GM12878 (cell line): ENCODE data around the gene CDX1. TPM values are rescaled to one million over a fixed set of nuclear protein-coding genes. Genes with fewer than 3 reads are reported as not detected.

Source experiments
- ATAC-seq: fragments of 200-7000 bp; cut with Tn5 transposase; 3 replicates; pipeline ENCODE4 v1.9.1; 2020; ENCODE audit warnings: mild to moderate bottlenecking, moderate library complexity
- BruUV-seq: library from RNA; stranded (reverse); fragments of 400-500 nt; replicated peaks from 2 replicates; lab custom pipeline; 2021; lab: Mats Ljungman, UMichigan
- CTCF ChIA-PET: fragments of 300-600 bp; sonication (Branson Sonifier 250); formaldehyde crosslinking; extraction: SDS; loops from one replicate; lab custom pipeline; 2021; ENCODE audit warnings: inconsistent platforms; lab: Yijun Ruan, JAX
- POLR2A ChIA-PET: fragments of 350-600 bp; formaldehyde crosslinking; extraction: SDS; loops from one replicate; lab custom pipeline; 2021; ENCODE audit warnings: inconsistent platforms; lab: Charles Lee
- RAD21 ChIA-PET: fragments of 300-600 bp; sonication (Branson Sonifier 250); formaldehyde crosslinking; loops from one replicate; lab custom pipeline; 2023; ENCODE audit warnings: antibody characterized with exemption; ENCODE audit not compliant: unreplicated experiment; lab: Charles Lee
- SMC1A ChIA-PET: fragments of 300-600 bp; sonication (Branson Sonifier 250); formaldehyde crosslinking; loops from one replicate; lab custom pipeline; 2023; ENCODE audit not compliant: unreplicated experiment, uncharacterized antibody; lab: Charles Lee
- DNase-seq: peaks from one replicate; pipeline ENCODE4 v3.0.0-alpha.2; 2011; ENCODE audit warnings: low read depth, low spot score
- FAIRE-seq: peaks from 3 replicates; lab custom pipeline; 2011; peaks lifted over from hg19 to GRCh38; lab: Jason Lieb, UNC
- H2AFZ ChIP-seq: 2 replicates; pipeline ENCODE4 v1.6.0; 2011; ENCODE audit warnings: low read depth, low read length, control low read depth; ENCODE audit not compliant: control insufficient read depth
- H3K27ac ChIP-seq: 2 replicates; pipeline ENCODE4 v1.5.1; 2011; ENCODE audit warnings: control low read depth; ENCODE audit not compliant: control insufficient read depth, insufficient read depth
- H3K27me3 ChIP-seq, 2 experiments: replicated peaks in 1 of 2; 2 replicates each; pipeline versions ENCODE4 v1.6.0 to v1.6.1; 2011; ENCODE audit warnings: low read length in 1 of 2; ENCODE audit not compliant: control insufficient read depth in 2 of 2, insufficient read depth in 2 of 2
- H3K36me3 ChIP-seq, 2 experiments: 2 replicates each; pipeline ENCODE4 v1.5.1; 2011; ENCODE audit warnings: low read length in 1 of 2; ENCODE audit not compliant: control insufficient read depth in 2 of 2, insufficient read depth in 2 of 2
- H3K4me1 ChIP-seq: 2 replicates; pipeline ENCODE4 v1.6.1; 2011; ENCODE audit warnings: mild to moderate bottlenecking, low read length, moderate library complexity, mixed read lengths; ENCODE audit not compliant: control insufficient read depth, insufficient read depth
- H3K4me2 ChIP-seq: 2 replicates; pipeline ENCODE4 v1.6.0; 2011; ENCODE audit warnings: control low read depth; ENCODE audit not compliant: control insufficient read depth, insufficient read depth
- H3K4me3 ChIP-seq: fragments of 200-600 bp; sonication (generic); 2 replicates; pipeline ENCODE4 v1.5.1; 2016
- H3K79me2 ChIP-seq: 2 replicates; pipeline ENCODE4 v1.6.0; 2011; ENCODE audit warnings: low read length; ENCODE audit not compliant: control insufficient read depth, insufficient read depth
- H3K9ac ChIP-seq: 2 replicates; pipeline ENCODE4 v1.8.0; 2011; ENCODE audit warnings: low read length, control low read depth, mixed read lengths; ENCODE audit not compliant: control insufficient read depth, insufficient read depth
- H3K9me3 ChIP-seq: replicated peaks from 3 replicates; pipeline ENCODE4 v1.5.1; 2011; ENCODE audit warnings: mild to moderate bottlenecking, low read length; ENCODE audit not compliant: control insufficient read depth, insufficient read depth
- H4K20me1 ChIP-seq: 2 replicates; pipeline ENCODE4 v1.6.0; 2011; ENCODE audit not compliant: control insufficient read depth, insufficient read depth
- CHD4 ChIP-seq: fragments of 200-600 bp; sonication (generic); IDR thresholded peaks from 2 replicates; pipeline ENCODE4 v1.6.1; 2016; ENCODE audit warnings: mild to moderate bottlenecking
- EP300 ChIP-seq, 2 experiments: fragments of 150-350 bp in 1 of 2; IDR thresholded peaks; 2 replicates each; pipeline ENCODE4 v1.6.1; 2011 to 2012; ENCODE audit warnings: low read depth in 2 of 2, low read length in 2 of 2, borderline replicate concordance in 1 of 2, improper control_type of control experiment in 1 of 2, inconsistent platforms in 1 of 2; ENCODE audit not compliant: control insufficient read depth in 1 of 2
- EZH2 ChIP-seq: IDR thresholded peaks from 2 replicates; pipeline ENCODE4 v1.6.1; 2012; ENCODE audit warnings: low read depth, mild to moderate bottlenecking, control low read depth, inconsistent platforms, low read length, borderline replicate concordance; ENCODE audit not compliant: control insufficient read depth
- GABPA ChIP-seq: IDR thresholded peaks from 2 replicates; pipeline ENCODE4 v1.6.1; 2014; ENCODE audit warnings: antibody characterized with exemption, low read depth, mild to moderate bottlenecking, inconsistent platforms
- HCFC1 ChIP-seq: fragments of 150-350 bp; IDR thresholded peaks from 2 replicates; pipeline ENCODE4 v1.6.1; 2014; ENCODE audit warnings: low read length
- MTA2 ChIP-seq: fragments of 450-650 bp; IDR thresholded peaks from 2 replicates; pipeline ENCODE4 v1.6.1; 2016; ENCODE audit warnings: low read depth, mild to moderate bottlenecking, moderate library complexity
- NR2C2 ChIP-seq: IDR thresholded peaks from 2 replicates; pipeline ENCODE4 v1.6.1; 2011; ENCODE audit warnings: borderline replicate concordance, low read depth; ENCODE audit not compliant: control insufficient read depth, insufficient read length
- PML ChIP-seq: IDR thresholded peaks from 2 replicates; pipeline ENCODE4 v1.6.1; 2012; ENCODE audit warnings: low read length, inconsistent platforms
- POLR2A ChIP-seq: IDR thresholded peaks from 2 replicates; pipeline ENCODE4 v1.6.1; 2011; ENCODE audit warnings: low read depth, mild to moderate bottlenecking, low read length
- WRNIP1 ChIP-seq: IDR thresholded peaks from 2 replicates; pipeline ENCODE4 v1.6.1; 2011; ENCODE audit warnings: low read depth, low read length, improper control_type of control experiment, borderline replicate concordance
- ZNF217 ChIP-seq: fragments of 450-650 bp; IDR thresholded peaks from 2 replicates; pipeline ENCODE4 v1.6.1; 2017; ENCODE audit warnings: antibody characterized with exemption, mild to moderate bottlenecking
- ZNF24 ChIP-seq: fragments of 450-650 bp; IDR thresholded peaks from 2 replicates; pipeline ENCODE4 v1.6.1; 2017; ENCODE audit warnings: antibody characterized with exemption, mild to moderate bottlenecking
- WGBS: methylation state at CpG from one replicate; pipeline ENCODE4 v1.1.6; 2016; ENCODE audit warnings: low lambda C conversion rate; ENCODE audit not compliant: insufficient replicate concordance, insufficient coverage; ENCODE audit errors: missing lambda C conversion rate; 5-methylcytosine and 5-hydroxymethylcytosine counted together
- in situ Hi-C: fragments of 300-500 bp; cut with MboI; formaldehyde crosslinking; loops from 9 replicates; pipeline ENCODE4 v1.14.3; 2018; ENCODE audit warnings: mixed read lengths
- intact Hi-C: fragments of 100-400 bp; cut with micrococcal nuclease; formaldehyde crosslinking; loops from one replicate; pipeline ENCODE4 v1.14.2; 2022; ENCODE audit not compliant: unreplicated experiment
- polyA plus RNA-seq, 11 experiments: library from polyadenylated mRNA; depleted of rRNA in 4 of 11; unstranded in 6 of 11; stranded (reverse) in 5 of 11; fragments of >200 nt; fragmentation: Nextera tagmentation in 4 of 11; fragmentation: Illumina TruSeq in 1 of 11; extraction: Ambion mirVana in 4 of 11; extraction: Trizol in 1 of 11; gene quantifications; 1 replicate in 1 of 11; 2 replicates in 10 of 11; pipeline versions ENCODE4 v1.2.1 to v1.2.3, GENCODE V29; 2011 to 2016; ENCODE audit warnings: inconsistent platforms in 2 of 11, missing spikeins in 2 of 11, low read depth in 1 of 11
- total RNA-seq, 4 experiments: library from RNA; depleted of rRNA in 3 of 4; stranded (reverse); fragments of >200 nt in 3 of 4; fragmentation: Illumina TruSeq in 1 of 4; extraction: Trizol in 1 of 4; gene quantifications; 2 replicates each; pipeline versions ENCODE4 v1.2.1 to v1.2.3, GENCODE V29; 2013 to 2021
- TF ChIP-seq, protein P1 (sequence below): fragments of 150-350 bp; IDR thresholded peaks from 2 replicates; pipeline ENCODE4 v1.6.1; 2016; ENCODE audit warnings: low read depth, low read length

The CDX1 gene
- total and polyA plus RNA-seq, 10 of the 15 experiments (the other 5 are each of a cell fraction or from before 2014, with no cell fraction given) = not detected

DNA sequence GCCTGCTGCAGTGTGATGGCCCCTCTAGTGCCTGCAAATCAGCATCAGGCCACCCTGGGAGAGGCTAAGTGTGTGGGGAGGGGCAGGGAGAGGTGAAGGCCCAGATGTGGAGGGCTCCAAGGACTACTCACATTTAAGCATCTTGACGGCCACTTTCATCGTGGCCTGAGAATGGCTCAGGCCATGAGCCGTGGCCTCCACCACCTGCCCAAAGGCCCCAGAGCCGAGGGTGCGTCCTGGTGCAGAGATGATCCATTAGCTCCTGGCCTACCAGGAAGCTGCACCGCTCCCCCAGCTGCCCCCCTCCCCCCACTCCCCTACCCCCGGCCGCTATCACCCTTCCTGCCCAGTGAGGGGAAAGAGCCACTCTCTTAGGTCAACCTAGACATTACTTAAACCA is 42.0 kb upstream of the CDX1 start:
- DNase-seq (no peak), FAIRE-seq (no peak), ATAC-seq (no peak)
- Histone ChIP-seq H4K20me1 (no peaks in the 10 kb centered on the region), H2AFZ (no peak overlapping the region), H3K36me3 (no peaks in the 10 kb centered on the region), H3K4me1 (no peaks in the 10 kb centered on the region), H3K79me2 (no peaks in the 10 kb centered on the region), H3K4me2 (no peak overlapping the region), H3K9me3 (no peaks in the 10 kb centered on the region), H3K9ac (no peak overlapping the region), H3K27me3 (no peaks in the 10 kb centered on the region), H3K27ac (no peak overlapping the region), H3K4me3 (no peak overlapping the region)
- ChIA-PET POLR2A (no interaction called here), CTCF (interaction anchor here (1.9 kb wide), 1 partner anchor 94 kb away, joined by 8 read pairs; no protein-coding TSS in a partner anchor), RAD21 (no interaction called here), SMC1A (no interaction called here)
- intact Hi-C loops = no loop called here
- BruUV-seq = no TSS peak
- WGBS = 45% methylated on average over 8 of the region's 8 CpGs
- in situ Hi-C loops = no loop called here
- no peak for TF ChIP-seq GABPA
- TF ChIP-seq, protein P1, sequence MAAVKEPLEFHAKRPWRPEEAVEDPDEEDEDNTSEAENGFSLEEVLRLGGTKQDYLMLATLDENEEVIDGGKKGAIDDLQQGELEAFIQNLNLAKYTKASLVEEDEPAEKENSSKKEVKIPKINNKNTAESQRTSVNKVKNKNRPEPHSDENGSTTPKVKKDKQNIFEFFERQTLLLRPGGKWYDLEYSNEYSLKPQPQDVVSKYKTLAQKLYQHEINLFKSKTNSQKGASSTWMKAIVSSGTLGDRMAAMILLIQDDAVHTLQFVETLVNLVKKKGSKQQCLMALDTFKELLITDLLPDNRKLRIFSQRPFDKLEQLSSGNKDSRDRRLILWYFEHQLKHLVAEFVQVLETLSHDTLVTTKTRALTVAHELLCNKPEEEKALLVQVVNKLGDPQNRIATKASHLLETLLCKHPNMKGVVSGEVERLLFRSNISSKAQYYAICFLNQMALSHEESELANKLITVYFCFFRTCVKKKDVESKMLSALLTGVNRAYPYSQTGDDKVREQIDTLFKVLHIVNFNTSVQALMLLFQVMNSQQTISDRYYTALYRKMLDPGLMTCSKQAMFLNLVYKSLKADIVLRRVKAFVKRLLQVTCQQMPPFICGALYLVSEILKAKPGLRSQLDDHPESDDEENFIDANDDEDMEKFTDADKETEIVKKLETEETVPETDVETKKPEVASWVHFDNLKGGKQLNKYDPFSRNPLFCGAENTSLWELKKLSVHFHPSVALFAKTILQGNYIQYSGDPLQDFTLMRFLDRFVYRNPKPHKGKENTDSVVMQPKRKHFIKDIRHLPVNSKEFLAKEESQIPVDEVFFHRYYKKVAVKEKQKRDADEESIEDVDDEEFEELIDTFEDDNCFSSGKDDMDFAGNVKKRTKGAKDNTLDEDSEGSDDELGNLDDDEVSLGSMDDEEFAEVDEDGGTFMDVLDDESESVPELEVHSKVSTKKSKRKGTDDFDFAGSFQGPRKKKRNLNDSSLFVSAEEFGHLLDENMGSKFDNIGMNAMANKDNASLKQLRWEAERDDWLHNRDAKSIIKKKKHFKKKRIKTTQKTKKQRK = no peak
- no peak for TF ChIP-seq MTA2
- no peak for TF ChIP-seq ZNF217
- TF ChIP-seq WRNIP1 = no peak
- no peak for TF ChIP-seq ZNF24
- no peak for TF ChIP-seq EZH2
- no peak for TF ChIP-seq POLR2A
- no peak for TF ChIP-seq HCFC1
- TF ChIP-seq PML = no peak
- no peak for TF ChIP-seq EP300 (IDR thresholded peaks at IDR 0.05; ENCODE audit: borderline replicate concordance in 1 of 2, control insufficient read depth in 1 of 2, low read depth in 2 of 2, low read length in 2 of 2)
- TF ChIP-seq NR2C2 = no peak
- no peak for TF ChIP-seq CHD4
- TF ChIP-seq, all 136 proteins: peak for 0
